Eye (tissue), 1 donor: ENCODE measurements around the gene SERPINB6.
A peak's percentile ranks its signal among the peaks of the same experiment; 100 is the strongest.
"Not testable (repeated sequence)": the region's sequence is repeated elsewhere in the genome, so short reads cannot be mapped to it uniquely, and the experiment has no call there.

Experiments
- DNase-seq: peaks from one replicate; pipeline ENCODE4 v3.0.0-alpha.2; 2015

Gene SERPINB6

DNA sequence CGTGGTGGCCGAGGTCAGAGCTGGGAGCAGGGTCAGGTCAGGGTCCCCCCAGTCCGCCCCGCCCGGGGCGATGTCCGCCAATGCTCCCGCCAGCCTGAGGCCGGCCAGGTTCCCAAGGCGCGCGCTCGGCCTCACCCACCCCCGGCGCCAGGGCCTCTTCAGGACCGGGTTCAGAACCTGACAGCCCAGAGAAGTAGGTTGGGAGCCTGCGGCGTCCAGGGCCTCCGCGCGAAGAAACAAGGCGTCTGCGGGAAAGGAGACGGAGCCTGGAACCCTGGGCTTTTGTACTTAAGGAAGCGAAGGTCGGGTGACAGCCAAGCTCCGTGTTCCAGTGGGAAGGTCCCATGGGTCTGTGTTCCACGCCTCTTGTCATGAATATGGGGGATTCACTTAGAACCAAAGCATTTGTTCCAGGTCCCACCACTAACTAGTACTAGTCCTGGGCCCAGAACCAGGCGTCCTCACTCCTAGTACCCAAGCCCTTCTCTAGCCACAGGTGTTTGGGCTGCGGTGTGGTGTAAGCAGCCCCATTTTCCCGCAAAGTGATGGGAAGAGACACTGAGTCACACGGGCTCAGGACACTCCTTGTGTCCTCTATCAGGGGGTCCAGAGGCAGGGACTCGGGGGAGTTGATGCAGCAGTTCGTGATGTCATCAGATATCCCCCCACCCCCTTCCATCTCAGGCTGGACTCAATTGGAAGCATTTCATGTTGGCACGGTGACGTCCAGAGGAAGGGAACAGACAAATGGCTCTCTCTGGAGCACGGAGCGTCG lies 67.8 kb downstream of the SERPINB6 start:
- DNase-seq, result not testable (repeated sequence)

DNA sequence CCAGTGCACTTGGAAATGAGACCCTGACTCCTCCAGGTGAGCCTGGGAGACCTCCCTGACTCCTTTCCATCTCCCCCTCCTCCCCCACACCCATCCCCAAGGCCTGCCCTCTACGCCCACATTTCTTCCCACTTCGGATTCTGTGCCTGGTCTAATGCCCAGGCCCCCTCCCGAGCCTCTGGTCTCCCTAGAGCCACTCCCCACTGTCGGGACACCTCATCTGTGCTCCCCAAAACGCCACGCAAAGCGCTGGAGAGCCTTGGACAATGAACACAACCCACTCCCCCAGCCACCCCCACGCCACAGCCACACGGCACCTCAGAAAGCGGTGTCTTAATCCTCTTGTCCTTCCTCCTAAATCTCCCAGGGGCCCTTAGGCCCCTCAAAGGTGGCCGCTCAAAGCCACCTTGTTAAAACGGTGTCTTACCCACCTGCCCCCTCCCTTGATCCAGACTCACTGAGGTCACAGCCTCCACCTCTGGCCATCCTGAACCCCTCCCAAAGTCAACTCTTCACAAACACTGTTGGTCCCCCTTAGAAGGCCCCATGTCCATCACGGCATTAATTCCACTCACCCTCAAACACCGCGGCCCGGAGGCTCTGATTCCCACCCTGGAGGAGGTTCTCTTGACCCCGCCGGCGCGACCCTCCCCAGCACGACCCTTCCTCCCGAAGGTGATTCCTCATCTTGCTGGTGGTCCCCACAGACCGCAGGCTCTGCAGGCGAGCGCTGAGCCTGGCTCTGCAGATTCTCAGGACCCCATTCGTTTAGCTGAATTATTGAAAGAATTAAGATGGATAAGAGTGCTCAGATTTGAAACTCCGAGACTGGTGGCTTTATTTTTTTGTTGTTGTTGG lies 69.5 kb downstream of the SERPINB6 start:
- DNase-seq, result not testable (repeated sequence)

DNA sequence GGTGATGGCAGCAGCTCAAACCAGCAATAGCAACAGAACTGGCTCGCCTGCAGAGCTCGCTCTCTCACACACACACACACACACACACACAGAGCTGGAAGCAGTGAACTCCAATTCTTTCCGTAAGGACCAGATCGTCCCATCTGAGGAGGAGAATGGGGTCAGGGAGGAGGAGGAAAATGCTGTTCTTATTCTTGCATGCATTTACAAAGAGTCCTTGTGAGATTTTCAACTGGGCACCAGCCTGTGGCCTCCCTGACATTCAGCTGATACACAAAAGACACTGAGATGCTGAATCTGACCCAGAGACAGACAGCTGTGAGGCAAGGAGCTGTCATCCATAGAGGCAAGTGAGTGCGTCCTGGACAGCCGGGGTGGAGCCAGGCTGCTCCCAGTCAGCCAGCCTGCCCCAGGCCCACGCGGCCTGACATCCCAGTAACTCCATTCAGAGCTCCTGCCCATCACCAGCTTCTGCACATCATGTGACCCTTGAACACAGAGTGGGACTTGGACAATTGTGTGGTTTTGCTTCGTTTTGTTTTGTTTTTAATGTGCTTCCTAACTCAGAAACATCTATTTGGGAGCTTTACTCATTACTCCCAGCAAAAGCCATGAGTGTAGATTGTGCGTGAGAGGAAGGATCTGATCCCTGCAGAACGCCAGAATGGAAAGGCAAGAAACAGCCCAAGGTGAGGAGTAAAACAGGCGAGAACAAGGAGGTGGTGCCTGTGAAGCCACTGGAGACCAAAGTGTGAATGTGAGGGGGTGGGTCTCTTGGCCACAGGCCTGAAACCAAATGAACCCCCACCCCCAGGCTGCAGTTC lies 70.3 kb downstream of the SERPINB6 start:
- peak; percentile 68 for DNase-seq

DNA sequence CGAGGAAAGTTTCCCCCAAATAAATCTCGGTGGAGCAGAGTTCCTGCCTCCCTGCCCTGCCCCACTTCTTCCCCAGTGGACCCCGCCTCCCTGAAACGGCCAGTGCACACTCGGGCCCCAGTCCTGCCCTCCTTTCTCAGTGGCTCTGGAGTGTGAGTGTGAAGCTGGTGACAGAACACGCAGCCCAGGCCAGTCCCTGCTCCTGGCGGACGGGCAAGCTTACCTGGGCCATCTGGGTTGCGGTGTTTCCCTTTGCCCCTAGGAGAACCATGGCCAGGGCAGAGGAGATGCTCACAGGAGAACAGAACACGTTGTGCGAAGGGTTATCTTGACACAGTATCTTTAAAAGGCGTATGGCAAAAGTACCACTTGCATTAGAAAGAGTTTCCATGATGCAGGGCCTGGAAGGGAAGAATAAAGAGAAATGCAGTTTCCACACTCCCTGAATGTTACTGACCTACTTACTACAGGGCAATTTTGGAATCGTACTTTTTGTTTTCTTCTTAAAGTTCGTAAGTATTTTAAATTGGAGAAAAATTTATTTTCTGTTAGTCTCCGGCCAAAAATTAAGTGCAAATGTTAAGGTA lies 71.1 kb downstream of the SERPINB6 start:
- DNase-seq, result no peak

DNA sequence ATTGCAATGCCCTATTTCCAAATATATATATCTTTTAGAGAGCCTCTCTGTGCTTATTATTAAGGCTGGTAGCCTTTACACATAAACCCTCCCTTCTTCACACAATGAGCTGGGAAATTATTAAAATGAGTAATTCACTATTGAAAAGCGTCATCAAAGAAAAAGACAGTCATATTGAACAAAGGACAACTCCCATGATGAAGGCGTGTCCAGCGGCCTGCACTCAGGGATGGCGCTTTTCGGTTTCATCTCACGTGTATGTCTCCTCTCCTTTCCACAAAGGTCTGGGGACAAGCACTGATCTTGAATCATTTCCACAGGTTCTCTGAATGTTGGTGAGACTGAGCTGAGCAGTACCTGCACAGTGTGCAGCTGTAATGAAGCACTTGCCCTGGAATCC lies 71.8 kb downstream of the SERPINB6 start:
- no peak for DNase-seq
